Neuronal stem cell (in vitro differentiated cells): ENCODE measurements around the gene EHMT1.
A peak's percentile ranks its signal among the peaks of the same experiment; 100 is the strongest.

Experiments
- DNase-seq: peaks from one replicate; pipeline ENCODE4 v3.0.0-alpha.2; 2013; ENCODE audit warnings: low spot score
- H2AFZ ChIP-seq: one replicate; pipeline ENCODE4 v1.6.1; 2013; ENCODE audit warnings: mild to moderate bottlenecking, low read length, inconsistent platforms
- H2AK5ac ChIP-seq: 2 replicates; pipeline ENCODE4 v1.6.1; 2013; ENCODE audit warnings: low read depth, mild to moderate bottlenecking, inconsistent platforms, low read length, moderate library complexity, mixed read lengths
- H2BK120ac ChIP-seq: 2 replicates; pipeline ENCODE4 v1.6.1; 2013; ENCODE audit warnings: low read depth, mild to moderate bottlenecking, inconsistent platforms, low read length, moderate library complexity, mixed read lengths
- H2BK12ac ChIP-seq: one replicate; pipeline ENCODE4 v1.6.1; 2013; ENCODE audit warnings: low read length, inconsistent platforms
- H2BK15ac ChIP-seq: 2 replicates; pipeline ENCODE4 v1.6.1; 2013; ENCODE audit warnings: mild to moderate bottlenecking, low read length, inconsistent platforms, mixed read lengths
- H2BK5ac ChIP-seq: one replicate; pipeline ENCODE4 v1.6.1; 2013; ENCODE audit warnings: inconsistent platforms, mild to moderate bottlenecking, low read length, moderate library complexity
- H3K14ac ChIP-seq: one replicate; pipeline ENCODE4 v1.6.1; 2013; ENCODE audit warnings: low read length, inconsistent platforms
- H3K18ac ChIP-seq: 2 replicates; pipeline ENCODE4 v1.6.1; 2013; ENCODE audit warnings: low read length, inconsistent platforms
- H3K23ac ChIP-seq: 2 replicates; pipeline ENCODE4 v1.6.1; 2013; ENCODE audit warnings: low read depth, mild to moderate bottlenecking, mixed read lengths, low read length, inconsistent platforms; ENCODE audit not compliant: poor library complexity
- H3K27ac ChIP-seq: replicated peaks from 3 replicates; pipeline ENCODE4 v1.5.1; 2013; ENCODE audit warnings: low read length, inconsistent platforms
- H3K27me3 ChIP-seq, 3 experiments: 2 replicates each; pipeline ENCODE4 v1.6.1; 2013; ENCODE audit warnings: low read length in 3 of 3, mild to moderate bottlenecking in 2 of 3, inconsistent platforms in 1 of 3, low read depth in 1 of 3, mixed read lengths in 1 of 3, moderate library complexity in 1 of 3; ENCODE audit not compliant: control insufficient read depth in 3 of 3, insufficient read depth in 3 of 3
- H3K36me3 ChIP-seq, 2 donors: replicated peaks in 1 of 2; 2 replicates each; pipeline ENCODE4 v1.6.1; 2013; ENCODE audit warnings: low read length in 2 of 2; ENCODE audit not compliant: control insufficient read depth in 2 of 2, insufficient read depth in 2 of 2
- H3K4ac ChIP-seq: 2 replicates; pipeline ENCODE4 v1.6.1; 2013; ENCODE audit warnings: inconsistent platforms, mild to moderate bottlenecking, low read length, moderate library complexity
- H3K4me1 ChIP-seq, 2 donors: 1 replicate in 1 of 2; 2 replicates in 1 of 2; pipeline ENCODE4 v1.6.1; 2013; ENCODE audit warnings: low read length in 2 of 2, low read depth in 1 of 2; ENCODE audit not compliant: control insufficient read depth in 2 of 2, insufficient read depth in 1 of 2
- H3K4me2 ChIP-seq: one replicate; pipeline ENCODE4 v1.6.1; 2013; ENCODE audit warnings: mild to moderate bottlenecking, low read length, inconsistent platforms; ENCODE audit not compliant: insufficient read depth, poor library complexity, severe bottlenecking
- H3K4me3 ChIP-seq, 2 donors: 2 replicates each; pipeline ENCODE4 v1.5.1; 2013; ENCODE audit warnings: low read length in 2 of 2, mild to moderate bottlenecking in 2 of 2, inconsistent platforms in 1 of 2, moderate library complexity in 1 of 2
- H3K79me1 ChIP-seq: one replicate; pipeline ENCODE4 v1.6.1; 2013; ENCODE audit warnings: low read depth, mild to moderate bottlenecking, inconsistent platforms, low read length, moderate library complexity
- H3K9ac ChIP-seq: one replicate; pipeline ENCODE4 v1.6.1; 2013; ENCODE audit warnings: mild to moderate bottlenecking, low read depth, low read length, inconsistent platforms; ENCODE audit not compliant: poor library complexity
- H3K9me3 ChIP-seq, 2 donors: replicated peaks in 1 of 2; 2 replicates each; pipeline versions ENCODE3 to v1.6.1; 2013; ENCODE audit warnings: low read length in 2 of 2, mild to moderate bottlenecking in 2 of 2, inconsistent platforms in 1 of 2, low read depth in 1 of 2, mixed read lengths in 1 of 2, moderate library complexity in 1 of 2; ENCODE audit not compliant: control insufficient read depth in 2 of 2, insufficient read depth in 1 of 2
- H4K8ac ChIP-seq: one replicate; pipeline ENCODE4 v1.6.1; 2013; ENCODE audit warnings: low read depth, mild to moderate bottlenecking, inconsistent platforms, low read length, moderate library complexity
- H4K91ac ChIP-seq: one replicate; pipeline ENCODE4 v1.6.1; 2013; ENCODE audit warnings: low read length, low read depth, mild to moderate bottlenecking, inconsistent platforms; ENCODE audit not compliant: poor library complexity
- WGBS, 2 donors: extraction: QIAGEN DNeasy Blood & Tissue Kit; methylation state at CpG; one replicate each; pipeline ENCODE4 v1.1.7; 2013; ENCODE audit warnings: missing lambda C conversion rate in 2 of 2, mixed read lengths in 1 of 2; ENCODE audit not compliant: insufficient read length in 2 of 2, insufficient replicate concordance in 1 of 2; ENCODE audit errors: extremely low coverage in 2 of 2; 5-methylcytosine and 5-hydroxymethylcytosine counted together

The EHMT1 gene

DNA sequence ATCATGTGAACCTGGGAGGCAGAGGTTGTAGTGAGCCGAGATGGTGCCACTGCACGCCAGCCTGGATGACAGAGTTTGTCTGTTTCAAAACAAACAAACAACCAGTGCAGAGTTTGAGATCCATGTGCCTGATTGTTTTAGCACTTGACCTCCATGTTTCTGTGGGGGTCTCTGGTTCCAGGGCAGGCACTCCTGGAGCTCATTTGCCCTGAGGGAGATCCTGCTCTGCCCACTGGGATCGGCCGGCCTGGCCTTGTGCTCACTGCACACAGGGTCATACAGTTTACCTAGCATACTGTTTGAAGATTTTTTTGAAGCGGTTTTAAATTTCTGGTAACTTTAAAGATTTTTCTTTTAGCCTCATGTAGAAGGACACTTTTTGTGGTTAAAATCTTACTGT lies 78.4 kb downstream of the EHMT1 start:
- H4K91ac ChIP-seq: no peak overlapping the region
- H3K36me3 ChIP-seq: peaks cover 0 to 8% of the 10 kb centered on the region in 2 donors
- no peaks in the 10 kb centered on the region for H3K27me3 ChIP-seq
- H2AK5ac ChIP-seq: no peak overlapping the region
- no peak overlapping the region for H3K4ac ChIP-seq
- H3K79me1 ChIP-seq: peaks cover 6% of the 10 kb centered on the region
- no peak overlapping the region for H2BK120ac ChIP-seq
- no peak overlapping the region for H3K18ac ChIP-seq
- peaks cover 0 to 9% of the 10 kb centered on the region in 2 donors for H3K4me1 ChIP-seq
- no CpG with 5 or more reads among the region's 5 CpGs for WGBS, 2 donors
- H3K4me3 ChIP-seq: no peak overlapping the region
- peaks cover under 1 to 16% of the 10 kb centered on the region in 2 donors for H3K9me3 ChIP-seq
- no peak overlapping the region for H2BK5ac ChIP-seq
- H3K9ac ChIP-seq: peak overlapping the region; percentile 32
- no peak overlapping the region for H3K27ac ChIP-seq
- H3K4me2 ChIP-seq: no peak overlapping the region
- H2AFZ ChIP-seq: no peak overlapping the region
- H3K14ac ChIP-seq: no peak overlapping the region
- H3K23ac ChIP-seq: no peak overlapping the region
- H2BK15ac ChIP-seq: no peak overlapping the region
- no peak for DNase-seq
- no peak overlapping the region for H4K8ac ChIP-seq
- H2BK12ac ChIP-seq: no peak overlapping the region

DNA sequence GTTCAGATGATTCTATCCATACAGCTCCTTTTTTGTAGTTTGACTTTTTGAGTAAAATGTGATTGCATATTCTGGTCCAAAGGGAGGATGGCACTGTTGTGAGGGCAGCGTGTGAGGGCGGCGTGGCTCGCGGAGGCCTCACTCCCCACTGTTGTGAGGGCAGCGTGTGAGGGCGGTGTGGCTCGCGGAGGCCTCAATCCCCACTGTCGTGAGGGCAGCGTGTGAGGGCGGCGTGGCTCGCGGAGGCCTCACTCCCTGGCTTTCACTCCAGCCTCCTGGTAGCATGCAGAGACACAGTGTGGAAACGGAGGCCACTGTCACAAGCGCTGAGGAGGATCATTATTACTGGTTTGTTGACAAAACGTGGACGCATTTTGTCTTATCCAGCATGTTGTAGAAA lies 79.0 kb downstream of the EHMT1 start:
- H3K4me1 ChIP-seq: peaks cover 0 to 7% of the 10 kb centered on the region in 2 donors
- no peak overlapping the region for H2BK5ac ChIP-seq
- peaks cover 6% of the 10 kb centered on the region for H3K79me1 ChIP-seq
- no peak overlapping the region for H3K14ac ChIP-seq
- peaks cover 6 to 22% of the 10 kb centered on the region in 2 donors for H3K9me3 ChIP-seq
- no peak overlapping the region for H3K4me3 ChIP-seq
- no peak overlapping the region for H4K8ac ChIP-seq
- H2BK120ac ChIP-seq: no peak overlapping the region
- no CpG with 5 or more reads among the region's 19 CpGs for WGBS, 2 donors
- no peak overlapping the region for H3K27ac ChIP-seq
- H3K27me3 ChIP-seq: no peaks in the 10 kb centered on the region
- no peak overlapping the region for H4K91ac ChIP-seq
- H3K9ac ChIP-seq: no peak overlapping the region
- no peak overlapping the region for H2AFZ ChIP-seq
- H3K18ac ChIP-seq: no peak overlapping the region
- H3K4me2 ChIP-seq: no peak overlapping the region
- no peak overlapping the region for H2AK5ac ChIP-seq
- H3K4ac ChIP-seq: no peak overlapping the region
- H3K23ac ChIP-seq: no peak overlapping the region
- DNase-seq: no peak
- H3K36me3 ChIP-seq: peaks cover 2 to 10% of the 10 kb centered on the region in 2 donors
- no peak overlapping the region for H2BK15ac ChIP-seq
- H2BK12ac ChIP-seq: no peak overlapping the region

DNA sequence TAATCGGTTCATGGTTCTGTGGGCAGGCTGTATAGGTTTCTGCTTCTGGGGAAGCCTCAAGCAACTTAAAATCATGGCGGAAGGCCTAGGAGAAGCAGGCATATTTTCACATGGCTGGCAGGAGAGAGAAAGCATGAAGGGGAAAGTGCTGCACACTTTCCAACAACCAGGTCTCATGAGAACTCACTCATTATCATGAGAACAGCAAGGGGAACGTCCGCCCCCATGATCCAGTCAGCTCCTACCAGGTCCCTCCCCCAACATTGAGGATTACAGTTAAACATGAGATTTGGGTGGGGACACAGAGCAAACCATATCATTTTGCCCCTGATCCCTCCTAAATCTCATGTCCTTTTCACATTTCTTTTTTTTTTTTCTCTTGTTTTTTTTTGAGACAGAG lies 82.1 kb downstream of the EHMT1 start:
- H2BK12ac ChIP-seq: no peak overlapping the region
- no peak overlapping the region for H4K91ac ChIP-seq
- WGBS, 2 donors: no CpG with 5 or more reads among the region's 4 CpGs
- H3K36me3 ChIP-seq: peaks cover 3 to 7% of the 10 kb centered on the region in 2 donors
- no peak overlapping the region for H2BK120ac ChIP-seq
- no peak overlapping the region for H3K4ac ChIP-seq
- H2BK15ac ChIP-seq: no peak overlapping the region
- H3K4me2 ChIP-seq: no peak overlapping the region
- H3K9me3 ChIP-seq: peaks cover 9 to 32% of the 10 kb centered on the region in 2 donors
- peaks cover 8% of the 10 kb centered on the region for H3K79me1 ChIP-seq
- H2AFZ ChIP-seq: no peak overlapping the region
- H3K23ac ChIP-seq: no peak overlapping the region
- H3K14ac ChIP-seq: no peak overlapping the region
- H3K4me1 ChIP-seq: peaks cover 0 to 5% of the 10 kb centered on the region in 2 donors
- no peaks in the 10 kb centered on the region for H3K27me3 ChIP-seq
- H3K27ac ChIP-seq: no peak overlapping the region
- DNase-seq: no peak
- no peak overlapping the region for H2AK5ac ChIP-seq
- no peak overlapping the region for H3K4me3 ChIP-seq
- H3K18ac ChIP-seq: no peak overlapping the region
- H3K9ac ChIP-seq: no peak overlapping the region
- no peak overlapping the region for H4K8ac ChIP-seq
- H2BK5ac ChIP-seq: no peak overlapping the region

DNA sequence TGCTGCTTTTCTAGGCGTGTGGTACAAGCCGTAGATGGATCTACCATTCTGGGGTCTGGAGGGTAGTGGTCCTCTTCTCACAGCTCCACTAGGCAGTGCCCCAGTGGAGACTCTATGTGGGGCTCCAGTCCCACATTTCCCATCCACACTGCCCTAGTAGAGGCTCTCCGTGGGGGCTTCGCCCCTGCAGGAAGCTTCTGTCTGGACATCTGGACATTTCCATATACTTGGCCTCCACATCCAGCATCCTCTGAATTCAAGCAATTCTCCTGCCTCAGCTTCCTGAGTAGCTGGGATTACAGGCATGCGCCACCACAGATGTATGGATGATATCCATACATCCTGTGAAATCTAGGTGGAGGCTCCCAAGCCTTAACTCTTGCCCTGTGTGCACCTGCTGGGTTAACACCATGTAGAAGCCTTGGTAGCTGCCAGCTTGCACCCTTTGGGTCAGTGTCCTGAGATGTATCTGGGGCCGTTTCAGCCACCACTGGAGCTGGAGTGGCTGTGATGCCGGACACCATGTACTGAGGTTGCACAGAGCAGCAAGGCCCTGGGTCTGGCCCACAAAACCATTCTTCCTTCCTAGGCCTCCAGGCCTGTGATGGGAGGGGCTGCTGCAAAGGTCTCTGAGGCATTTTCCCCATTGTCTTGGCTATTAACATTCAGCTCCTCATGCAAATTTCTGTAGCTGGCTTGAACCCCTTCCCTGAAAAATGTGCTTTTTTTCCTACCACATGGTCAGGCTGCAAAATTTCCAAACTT lies 84.0 kb downstream of the EHMT1 start:
- H3K4me2 ChIP-seq: no peak overlapping the region
- H3K4ac ChIP-seq: no peak overlapping the region
- H2BK120ac ChIP-seq: no peak overlapping the region
- H3K4me1 ChIP-seq: peaks cover 0 to 5% of the 10 kb centered on the region in 2 donors
- no peak overlapping the region for H3K27ac ChIP-seq
- H2AK5ac ChIP-seq: no peak overlapping the region
- peaks cover 7% of the 10 kb centered on the region for H3K79me1 ChIP-seq
- no peak overlapping the region for H3K9ac ChIP-seq
- no peaks in the 10 kb centered on the region for H3K27me3 ChIP-seq
- no peak overlapping the region for H2BK5ac ChIP-seq
- no peak for DNase-seq
- H3K4me3 ChIP-seq: no peak overlapping the region
- peaks cover 9 to 32% of the 10 kb centered on the region in 2 donors for H3K9me3 ChIP-seq
- no peak overlapping the region for H3K23ac ChIP-seq
- no peak overlapping the region for H4K91ac ChIP-seq
- H3K36me3 ChIP-seq: peaks cover 2 to 3% of the 10 kb centered on the region in 2 donors
- no peak overlapping the region for H2BK15ac ChIP-seq
- WGBS, 2 donors: no CpG with 5 or more reads among the region's 7 CpGs
- H3K14ac ChIP-seq: no peak overlapping the region
- no peak overlapping the region for H4K8ac ChIP-seq
- no peak overlapping the region for H2BK12ac ChIP-seq
- no peak overlapping the region for H3K18ac ChIP-seq
- no peak overlapping the region for H2AFZ ChIP-seq
